H1 (cell line): ENCODE data around the gene HYAL1. TPM values are rescaled to one million over a fixed set of nuclear protein-coding genes. Genes with fewer than 3 reads are reported as not detected.

Source experiments
- CTCF ChIA-PET: fragments of 300-600 bp; sonication (Branson Sonifier 250); formaldehyde crosslinking; loops from one replicate; lab custom pipeline; 2021; ENCODE audit not compliant: partially characterized antibody; lab: Charles Lee
- POLR2A ChIA-PET: fragments of 300-600 bp; sonication (Branson Sonifier 250); formaldehyde crosslinking; loops from one replicate; lab custom pipeline; 2021; ENCODE audit warnings: inconsistent platforms; ENCODE audit not compliant: partially characterized antibody; lab: Charles Lee
- DNase-seq, 2 experiments: peaks; one replicate each; pipeline versions ENCODE4 v3.0.0 to v3.0.0-alpha.2; 2010 to 2022; ENCODE audit warnings: low spot score in 2 of 2, low read depth in 1 of 2, mixed read lengths in 1 of 2
- FAIRE-seq: peaks from 2 replicates; lab custom pipeline; 2011; peaks lifted over from hg19 to GRCh38; lab: Jason Lieb, UNC
- H2AFZ ChIP-seq: 2 replicates; pipeline ENCODE4 v1.8.1; 2012; ENCODE audit warnings: low read length, inconsistent platforms
- H2AK5ac ChIP-seq: 2 replicates; pipeline ENCODE4 v1.6.1; 2013; ENCODE audit warnings: low read depth, low read length
- H2BK120ac ChIP-seq: replicated peaks from 2 replicates; pipeline ENCODE3; 2013; ENCODE audit warnings: low read depth, low read length, inconsistent platforms
- H2BK12ac ChIP-seq: 2 replicates; pipeline ENCODE4 v1.6.1; 2013; ENCODE audit warnings: low read depth, low read length
- H2BK15ac ChIP-seq: 2 replicates; pipeline ENCODE4 v1.6.1; 2013; ENCODE audit warnings: low read length
- H2BK20ac ChIP-seq: 2 replicates; pipeline ENCODE4 v1.6.1; 2013; ENCODE audit warnings: low read length
- H2BK5ac ChIP-seq: 2 replicates; pipeline ENCODE4 v1.6.1; 2013; ENCODE audit warnings: low read depth, low read length
- H3K14ac ChIP-seq: 2 replicates; pipeline ENCODE4 v1.6.1; 2013; ENCODE audit warnings: inconsistent platforms; ENCODE audit not compliant: insufficient read length
- H3K18ac ChIP-seq: 2 replicates; pipeline ENCODE4 v1.6.1; 2013; ENCODE audit warnings: low read length; ENCODE audit errors: extremely low read depth
- H3K23ac ChIP-seq: 2 replicates; pipeline ENCODE4 v1.6.1; 2013; ENCODE audit warnings: inconsistent platforms; ENCODE audit not compliant: insufficient read length
- H3K23me2 ChIP-seq: 2 replicates; pipeline ENCODE4 v1.6.1; 2013; ENCODE audit warnings: low read depth, low read length
- H3K27ac ChIP-seq: 2 replicates; pipeline ENCODE4 v1.6.1; 2011; ENCODE audit warnings: low read depth, low read length, inconsistent platforms
- H3K27me3 ChIP-seq, 4 experiments: replicated peaks in 1 of 4; 1 replicate in 1 of 4; 2 replicates in 3 of 4; pipeline versions ENCODE4 v1.6.1 to v1.8.1; 2011 to 2013; ENCODE audit warnings: low read length in 3 of 4, mild to moderate bottlenecking in 3 of 4, inconsistent platforms in 2 of 4, mixed read lengths in 2 of 4, moderate library complexity in 1 of 4; ENCODE audit not compliant: control insufficient read depth in 3 of 4, insufficient read depth in 3 of 4; ENCODE audit errors: extremely low read depth in 1 of 4
- H3K36me3 ChIP-seq, 4 experiments: 2 replicates each; pipeline versions ENCODE4 v1.6.1 to v1.8.1; 2011 to 2013; ENCODE audit warnings: mild to moderate bottlenecking in 4 of 4, low read length in 3 of 4, moderate library complexity in 2 of 4, control low read depth in 1 of 4, inconsistent platforms in 1 of 4; ENCODE audit not compliant: insufficient read depth in 4 of 4, control insufficient read depth in 2 of 4
- H3K4ac ChIP-seq: replicated peaks from 2 replicates; pipeline ENCODE3; 2013; ENCODE audit warnings: low read length, low read depth, mixed read lengths, inconsistent platforms; ENCODE audit not compliant: insufficient read length
- H3K4me1 ChIP-seq, 4 experiments: replicated peaks in 1 of 4; 1 replicate in 1 of 4; 2 replicates in 3 of 4; pipeline versions ENCODE4 v1.6.1 to v1.8.1; 2011 to 2013; ENCODE audit warnings: low read length in 3 of 4, inconsistent platforms in 2 of 4, mixed read lengths in 1 of 4; ENCODE audit not compliant: insufficient read depth in 4 of 4, control insufficient read depth in 3 of 4
- H3K4me2 ChIP-seq, 2 experiments: 2 replicates each; pipeline versions ENCODE4 v1.6.1 to v1.8.1; 2011 to 2013; ENCODE audit warnings: low read depth in 2 of 2, low read length in 2 of 2, control low read depth in 1 of 2, inconsistent platforms in 1 of 2, mild to moderate bottlenecking in 1 of 2; ENCODE audit not compliant: insufficient read depth in 1 of 2
- H3K4me3 ChIP-seq, 4 experiments: fragments of 200-600, 300-600 bp in 1 of 4; sonication (generic), shearing (Covaris generic), sonication (Bioruptor Twin) in 1 of 4; 2 replicates each; pipeline versions ENCODE4 v1.5.1 to v1.8.1; 2011 to 2016; ENCODE audit warnings: low read length in 4 of 4, low read depth in 3 of 4, control low read depth in 2 of 4, inconsistent platforms in 2 of 4, mild to moderate bottlenecking in 2 of 4, mixed read lengths in 1 of 4, moderate library complexity in 1 of 4; ENCODE audit not compliant: insufficient read depth in 2 of 4; ENCODE audit errors: extremely low read depth in 1 of 4
- H3K56ac ChIP-seq: replicated peaks from 2 replicates; pipeline ENCODE3; 2013; ENCODE audit warnings: low read depth, mild to moderate bottlenecking, mixed read lengths, low read length, inconsistent platforms; ENCODE audit not compliant: insufficient read length
- H3K79me1 ChIP-seq: 2 replicates; pipeline ENCODE4 v1.6.1; 2013; ENCODE audit warnings: low read depth, low read length, control low read depth
- H3K79me2 ChIP-seq, 2 experiments: 2 replicates each; pipeline versions ENCODE4 v1.6.1 to v1.8.1; 2012 to 2013; ENCODE audit warnings: low read length in 2 of 2, mild to moderate bottlenecking in 2 of 2, inconsistent platforms in 1 of 2; ENCODE audit not compliant: insufficient read depth in 2 of 2, control insufficient read depth in 1 of 2
- H3K9ac ChIP-seq, 4 experiments: replicated peaks in 1 of 4; 1 replicate in 1 of 4; 2 replicates in 3 of 4; pipeline versions ENCODE4 v1.6.1 to v1.8.1; 2011 to 2013; ENCODE audit warnings: low read depth in 3 of 4, low read length in 3 of 4, control low read depth in 2 of 4, mild to moderate bottlenecking in 2 of 4, moderate library complexity in 2 of 4, inconsistent platforms in 1 of 4; ENCODE audit errors: extremely low read depth in 1 of 4
- H3K9me3 ChIP-seq, 2 experiments: 2 replicates each; pipeline versions ENCODE4 v1.6.1 to v1.8.1; 2012 to 2013; ENCODE audit warnings: mild to moderate bottlenecking in 2 of 2, moderate library complexity in 2 of 2, control low read depth in 1 of 2, inconsistent platforms in 1 of 2, low read depth in 1 of 2, low read length in 1 of 2, mixed read lengths in 1 of 2; ENCODE audit not compliant: insufficient read depth in 2 of 2
- H4K20me1 ChIP-seq, 2 experiments: replicated peaks in 1 of 2; 2 replicates each; pipeline versions ENCODE3 to v1.8.1; 2011 to 2013; ENCODE audit warnings: inconsistent platforms in 2 of 2, low read length in 2 of 2, mild to moderate bottlenecking in 1 of 2; ENCODE audit not compliant: insufficient read depth in 2 of 2, control insufficient read depth in 1 of 2
- H4K5ac ChIP-seq: 2 replicates; pipeline ENCODE4 v1.6.1; 2013; ENCODE audit warnings: low read length, low read depth, mixed read lengths, inconsistent platforms; ENCODE audit not compliant: insufficient read length
- H4K8ac ChIP-seq: 2 replicates; pipeline ENCODE4 v1.8.0; 2013; ENCODE audit warnings: mild to moderate bottlenecking, moderate library complexity, low read length, inconsistent platforms; ENCODE audit not compliant: insufficient read depth; ENCODE audit errors: extremely low read depth
- H4K91ac ChIP-seq: replicated peaks from 2 replicates; pipeline ENCODE3; 2013; ENCODE audit warnings: low read length, mixed read lengths, inconsistent platforms; ENCODE audit not compliant: insufficient read length
- CREB1 ChIP-seq: IDR thresholded peaks from 2 replicates; pipeline ENCODE4 v1.6.1; 2012; ENCODE audit warnings: inconsistent platforms
- WGBS, 2 experiments: shearing (Covaris generic) in 1 of 2; methylation state at CpG; one replicate each; pipeline versions ENCODE4 v1.1.6 to v1.1.7; 2013 to 2015; ENCODE audit warnings: low lambda C conversion rate in 2 of 2, mixed read lengths in 2 of 2, inconsistent platforms in 1 of 2, low coverage in 1 of 2, missing lambda C conversion rate in 1 of 2; ENCODE audit not compliant: insufficient replicate concordance in 2 of 2, insufficient coverage in 1 of 2, insufficient read length in 1 of 2; ENCODE audit errors: extremely low coverage in 1 of 2, missing lambda C conversion rate in 1 of 2; 5-methylcytosine and 5-hydroxymethylcytosine counted together
- polyA plus RNA-seq, 7 experiments: library from polyadenylated mRNA; depleted of rRNA in 3 of 7; stranded (reverse) in 5 of 7; unstranded in 2 of 7; fragments of >200 nt in 5 of 7; fragments of 200-250 nt in 2 of 7; gene quantifications; 1 replicate in 5 of 7; 2 replicates in 1 of 7; 4 replicates in 1 of 7; pipeline versions ENCODE4 v1.2.1 to v1.2.3, GENCODE V29; 2011 to 2013; ENCODE audit warnings: missing spikeins in 2 of 7, mixed read lengths in 2 of 7
- total RNA-seq: library from RNA; stranded (reverse); fragmentation: NEBNext Ultra II Directional; extraction: Animal tissue kit (Norgen Biotek cat#: 25700); gene quantifications from 2 replicates; pipeline ENCODE4 v1.2.1, GENCODE V29; 2021
- TF ChIP-seq, protein P1 (sequence below), 3 experiments: IDR thresholded peaks; 1 replicate in 2 of 3; 2 replicates in 1 of 3; pipeline versions ENCODE4 v1.5.1 to v1.6.1; 2011; ENCODE audit warnings: low read length in 3 of 3, mild to moderate bottlenecking in 3 of 3, inconsistent platforms in 2 of 3, low read depth in 1 of 3, moderate library complexity in 1 of 3; ENCODE audit not compliant: insufficient read depth in 1 of 3; ENCODE audit errors: control extremely low read depth in 1 of 3

The HYAL1 gene
- total and polyA plus RNA-seq, 2 of the 8 experiments (the other 6 are each of a cell fraction or from before 2014, with no cell fraction given) = 2.0 to 5.4 TPM

DNA sequence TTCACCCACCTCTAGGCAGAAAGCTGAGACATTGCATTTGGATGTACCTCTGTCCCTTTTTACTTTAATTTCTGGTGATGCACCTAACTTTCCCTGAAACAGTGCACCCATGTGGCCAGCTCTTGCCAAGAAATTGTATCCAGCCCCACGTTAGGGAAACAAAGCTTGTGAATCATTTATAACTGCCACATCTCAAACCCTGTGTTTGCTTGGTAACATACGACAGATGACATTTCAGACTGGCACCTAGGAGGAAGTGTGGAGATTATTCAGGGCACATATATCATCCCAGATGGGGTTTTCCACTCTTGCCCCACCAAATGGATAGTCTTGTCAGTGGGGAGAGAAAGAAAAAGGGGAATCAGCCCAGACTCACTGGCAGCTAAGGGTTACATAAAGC, 49.4 kb upstream of the HYAL1 start:
- peaks cover 0 to 15% (median 9%) of the 10 kb centered on the region in 4 experiments; a peak in 6 of 7 replicates for H3K4me1 ChIP-seq
- FAIRE-seq = no peak
- H3K4me3 ChIP-seq = no peak overlapping the region
- H2BK20ac ChIP-seq = no peak overlapping the region
- no peak overlapping the region for H4K91ac ChIP-seq
- WGBS, 2 experiments = 68% methylated on average over 2 of the region's 2 CpGs; no CpG with 5 or more reads in 1 of the 2 experiments
- no peak overlapping the region for H2AFZ ChIP-seq
- peaks cover 12% of the 10 kb centered on the region for H3K79me1 ChIP-seq
- ChIA-PET POLR2A (interaction anchor here (0.8 to 3.3 kb wide), 4 partner anchors 8 to 15 kb away, joined by 3 to 16 read pairs (median 4); partner anchors contain the start of gene RASSF1), CTCF (interaction anchor here (0.9 to 13.4 kb wide), 11 partner anchors 10 to 198 kb away, joined by 3 to 136 read pairs (median 6); partner anchors contain the start of gene HYAL1)
- no peak overlapping the region for H3K4me2 ChIP-seq
- H2BK12ac ChIP-seq = no peak overlapping the region
- no peak overlapping the region for H3K27ac ChIP-seq
- peaks cover 4 to 10% (median 6%) of the 10 kb centered on the region in 4 experiments; a peak in 5 of 8 replicates for H3K36me3 ChIP-seq
- H3K27me3 ChIP-seq = no peaks in the 10 kb centered on the region; a peak in 1 of 7 replicates
- peaks cover 0 to 15% of the 10 kb centered on the region in 2 experiments; a peak in 2 of 4 replicates for H3K79me2 ChIP-seq
- no peak overlapping the region for H4K5ac ChIP-seq
- H3K9ac ChIP-seq = no peak overlapping the region
- no peak overlapping the region for H3K4ac ChIP-seq
- H3K9me3 ChIP-seq = no peaks in the 10 kb centered on the region
- H3K23me2 ChIP-seq = peaks cover 10% of the 10 kb centered on the region
- no peak overlapping the region for H2BK120ac ChIP-seq
- TF ChIP-seq, protein P1, sequence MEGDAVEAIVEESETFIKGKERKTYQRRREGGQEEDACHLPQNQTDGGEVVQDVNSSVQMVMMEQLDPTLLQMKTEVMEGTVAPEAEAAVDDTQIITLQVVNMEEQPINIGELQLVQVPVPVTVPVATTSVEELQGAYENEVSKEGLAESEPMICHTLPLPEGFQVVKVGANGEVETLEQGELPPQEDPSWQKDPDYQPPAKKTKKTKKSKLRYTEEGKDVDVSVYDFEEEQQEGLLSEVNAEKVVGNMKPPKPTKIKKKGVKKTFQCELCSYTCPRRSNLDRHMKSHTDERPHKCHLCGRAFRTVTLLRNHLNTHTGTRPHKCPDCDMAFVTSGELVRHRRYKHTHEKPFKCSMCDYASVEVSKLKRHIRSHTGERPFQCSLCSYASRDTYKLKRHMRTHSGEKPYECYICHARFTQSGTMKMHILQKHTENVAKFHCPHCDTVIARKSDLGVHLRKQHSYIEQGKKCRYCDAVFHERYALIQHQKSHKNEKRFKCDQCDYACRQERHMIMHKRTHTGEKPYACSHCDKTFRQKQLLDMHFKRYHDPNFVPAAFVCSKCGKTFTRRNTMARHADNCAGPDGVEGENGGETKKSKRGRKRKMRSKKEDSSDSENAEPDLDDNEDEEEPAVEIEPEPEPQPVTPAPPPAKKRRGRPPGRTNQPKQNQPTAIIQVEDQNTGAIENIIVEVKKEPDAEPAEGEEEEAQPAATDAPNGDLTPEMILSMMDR (IDR thresholded peaks at IDR 0.05; ENCODE audit: control extremely low read depth in 1 of 3, insufficient read depth in 1 of 3, low read depth in 1 of 3, low read length in 3 of 3) = peak in 1 of 3 experiments; percentile 26; a peak in 1 of 4 replicates
- no peak for TF ChIP-seq CREB1
- no peak overlapping the region for H2BK5ac ChIP-seq
- H2AK5ac ChIP-seq = no peak overlapping the region
- no peak overlapping the region for H4K8ac ChIP-seq
- no peak overlapping the region for H2BK15ac ChIP-seq
- H4K20me1 ChIP-seq = peaks cover 6 to 12% of the 10 kb centered on the region in 2 experiments
- DNase-seq = no peak
- H3K23ac ChIP-seq = no peak overlapping the region
- H3K18ac ChIP-seq = no peak overlapping the region
- no peak overlapping the region for H3K56ac ChIP-seq
- H3K14ac ChIP-seq = no peak overlapping the region
